ENCODE results near the gene ABHD3.
"Not testable (repeated sequence)": the region's sequence is repeated elsewhere in the genome, so short reads cannot be mapped to it uniquely, and the experiment has no call there.

Gene ABHD3

DNA sequence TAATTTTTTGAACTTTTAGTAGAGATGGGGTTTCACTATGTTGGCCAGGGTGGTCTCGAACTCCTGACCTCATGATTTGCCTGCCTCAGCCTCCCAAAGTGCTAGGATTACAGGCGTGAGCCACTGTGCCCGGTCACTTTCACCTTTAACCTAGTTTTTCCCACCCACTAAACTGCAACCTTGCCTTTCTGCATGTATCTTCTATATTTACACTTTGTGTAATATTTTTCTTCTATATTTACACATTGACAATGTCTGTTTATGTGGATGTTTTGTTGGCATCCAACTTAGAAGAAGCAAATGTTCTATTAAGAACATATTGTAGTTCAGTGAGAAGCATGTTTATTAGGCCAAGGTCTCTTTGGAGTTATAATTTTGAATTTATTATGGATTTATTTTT, 65.8 kb downstream of the ABHD3 start:
- TF ChIP-seq, protein P1, sequence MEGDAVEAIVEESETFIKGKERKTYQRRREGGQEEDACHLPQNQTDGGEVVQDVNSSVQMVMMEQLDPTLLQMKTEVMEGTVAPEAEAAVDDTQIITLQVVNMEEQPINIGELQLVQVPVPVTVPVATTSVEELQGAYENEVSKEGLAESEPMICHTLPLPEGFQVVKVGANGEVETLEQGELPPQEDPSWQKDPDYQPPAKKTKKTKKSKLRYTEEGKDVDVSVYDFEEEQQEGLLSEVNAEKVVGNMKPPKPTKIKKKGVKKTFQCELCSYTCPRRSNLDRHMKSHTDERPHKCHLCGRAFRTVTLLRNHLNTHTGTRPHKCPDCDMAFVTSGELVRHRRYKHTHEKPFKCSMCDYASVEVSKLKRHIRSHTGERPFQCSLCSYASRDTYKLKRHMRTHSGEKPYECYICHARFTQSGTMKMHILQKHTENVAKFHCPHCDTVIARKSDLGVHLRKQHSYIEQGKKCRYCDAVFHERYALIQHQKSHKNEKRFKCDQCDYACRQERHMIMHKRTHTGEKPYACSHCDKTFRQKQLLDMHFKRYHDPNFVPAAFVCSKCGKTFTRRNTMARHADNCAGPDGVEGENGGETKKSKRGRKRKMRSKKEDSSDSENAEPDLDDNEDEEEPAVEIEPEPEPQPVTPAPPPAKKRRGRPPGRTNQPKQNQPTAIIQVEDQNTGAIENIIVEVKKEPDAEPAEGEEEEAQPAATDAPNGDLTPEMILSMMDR (IDR thresholded peaks at IDR 0.05; ENCODE audit: low read depth, low read length), result no peak
- H3K27me3 ChIP-seq, result no peaks in the 10 kb centered on the region
- no peaks in the 10 kb centered on the region; the same call in 1 of the 2 replicates for H3K4me1 ChIP-seq
- DNase-seq, result no peak
- H3K36me3 ChIP-seq, result no peaks in the 10 kb centered on the region
- H3K4me3 ChIP-seq (ENCODE audit: low read depth, low read length), result no peak overlapping the region
- no peaks in the 10 kb centered on the region for H3K9me3 ChIP-seq

DNA sequence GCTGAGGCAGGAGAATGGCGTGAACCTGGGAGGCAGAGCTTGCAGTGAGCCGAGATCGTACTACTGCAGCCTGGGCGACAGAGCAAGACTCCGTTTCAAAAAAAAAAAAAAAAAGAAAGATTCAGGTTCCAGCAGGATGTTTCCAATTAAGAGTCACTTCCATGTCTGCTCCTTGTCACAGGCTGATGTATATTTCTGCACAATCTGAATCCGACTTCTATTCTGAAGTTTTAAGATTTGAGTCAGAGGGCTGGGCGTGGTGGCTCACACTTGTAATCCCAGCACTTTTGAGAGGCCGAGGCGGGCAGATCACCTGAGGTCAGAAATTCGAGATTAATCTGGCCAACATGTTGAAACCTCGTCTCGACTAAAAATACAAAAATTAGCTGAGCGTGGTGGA, 67.8 kb downstream of the ABHD3 start:
- Histone ChIP-seq H3K36me3 (peaks cover 2% of the 10 kb centered on the region), H3K4me1 (no peaks in the 10 kb centered on the region; the same call in 1 of the 2 replicates), H3K27me3 (no peaks in the 10 kb centered on the region), H3K9me3 (no peaks in the 10 kb centered on the region), H3K4me3 (ENCODE audit: low read depth, low read length) (no peak overlapping the region)
- TF ChIP-seq, protein P1 (IDR thresholded peaks at IDR 0.05; ENCODE audit: low read depth, low read length), result no peak
- DNase-seq, result no peak

DNA sequence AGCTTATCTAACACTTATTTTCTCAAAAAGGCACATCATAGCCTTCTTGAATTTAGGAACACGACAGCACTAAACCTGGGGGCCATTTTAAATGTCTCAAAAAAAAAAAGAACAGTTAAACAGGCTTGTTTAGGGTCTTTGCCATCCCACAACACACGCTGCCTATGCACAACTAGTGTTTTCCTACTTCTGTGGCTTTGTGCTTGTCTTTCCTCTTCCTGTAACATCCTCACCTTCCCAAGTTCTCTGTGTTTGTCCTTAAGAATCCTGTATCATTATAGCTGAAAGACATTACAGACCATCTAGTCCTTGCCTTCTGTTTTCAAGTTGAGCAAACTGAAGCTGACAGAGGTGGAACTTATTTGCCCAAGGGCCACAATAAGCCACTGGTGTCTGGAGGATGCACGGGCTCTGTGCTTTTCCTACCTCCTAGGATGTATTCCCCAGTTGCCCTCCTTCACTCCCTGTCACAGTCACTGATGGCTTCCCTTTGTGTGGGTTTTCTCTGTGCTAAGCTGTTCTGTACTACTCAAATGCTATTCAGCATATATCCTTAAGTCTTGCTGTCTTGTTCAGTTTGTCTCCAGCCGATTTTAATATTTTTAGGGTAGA, 69.9 kb downstream of the ABHD3 start:
- TF ChIP-seq, protein P1 (IDR thresholded peaks at IDR 0.05; ENCODE audit: low read depth, low read length), result no peak
- Histone ChIP-seq H3K4me3 (ENCODE audit: low read depth, low read length) (no peak overlapping the region), H3K4me1 (no peaks in the 10 kb centered on the region; the same call in 1 of the 2 replicates), H3K9me3 (no peaks in the 10 kb centered on the region), H3K27me3 (no peaks in the 10 kb centered on the region), H3K36me3 (peaks cover 9% of the 10 kb centered on the region)
- no peak for DNase-seq

DNA sequence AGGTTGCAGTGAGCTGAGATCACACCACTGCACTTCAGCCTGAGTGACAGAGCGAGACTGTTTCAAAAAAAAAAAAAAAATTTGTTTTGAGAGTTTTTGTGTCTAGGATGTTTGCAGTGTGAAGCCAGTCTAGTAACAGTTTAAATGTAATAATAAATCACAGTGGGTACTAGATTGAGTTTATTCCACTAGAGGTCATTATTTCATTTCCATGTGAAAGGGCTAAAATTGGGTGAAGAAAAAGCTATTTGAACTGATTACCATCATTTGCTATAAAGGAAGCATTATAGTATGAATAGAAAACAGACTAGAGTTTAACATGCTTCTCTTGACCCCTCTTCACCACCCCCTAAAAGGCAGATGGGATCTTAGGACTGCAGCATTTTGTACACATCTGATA, 72.2 kb downstream of the ABHD3 start:
- Histone ChIP-seq H3K4me1 (no peaks in the 10 kb centered on the region), H3K36me3 (peaks cover 18% of the 10 kb centered on the region), H3K27me3 (no peaks in the 10 kb centered on the region), H3K9me3 (no peaks in the 10 kb centered on the region), H3K4me3 (ENCODE audit: low read depth, low read length) (no peak overlapping the region)
- TF ChIP-seq, protein P1 (IDR thresholded peaks at IDR 0.05; ENCODE audit: low read depth, low read length), result no peak
- no peak for DNase-seq

DNA sequence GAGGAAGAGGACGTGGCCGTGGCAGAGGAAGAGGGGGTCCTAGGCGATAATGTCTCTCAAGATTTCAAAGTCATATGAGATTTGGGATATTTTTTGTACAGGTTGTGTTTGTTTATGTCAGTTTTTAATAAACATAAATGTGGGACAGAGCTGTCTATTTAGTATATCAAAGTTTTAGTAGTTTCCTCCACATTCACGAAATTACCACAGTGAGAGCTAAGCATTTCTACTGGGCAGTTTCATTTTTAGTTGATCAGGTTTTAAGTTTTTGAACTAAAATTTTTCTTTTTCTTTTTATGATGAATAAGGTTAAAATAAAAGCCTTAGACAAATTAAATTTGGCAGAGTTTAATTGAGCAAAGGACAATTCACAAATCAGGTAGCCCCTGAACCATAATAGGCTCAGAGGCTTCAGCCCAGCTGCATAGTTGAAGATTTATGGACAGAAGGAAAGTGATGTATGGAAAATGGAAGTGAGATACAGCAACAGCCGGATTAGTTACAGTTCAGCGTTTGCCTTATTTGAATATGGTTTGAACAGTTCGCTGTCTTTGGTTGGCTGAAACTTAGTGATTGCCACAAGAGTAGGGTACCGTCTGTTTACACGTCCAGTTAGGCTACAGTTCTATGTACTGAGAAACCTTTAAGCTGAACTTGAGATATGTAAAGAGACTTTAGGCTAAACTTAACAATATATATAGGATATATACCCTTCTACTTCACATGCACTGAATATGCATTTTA, 75.3 kb downstream of the ABHD3 start:
- TF ChIP-seq, protein P1 (IDR thresholded peaks at IDR 0.05; ENCODE audit: low read depth, low read length), result no peak
- no peak for DNase-seq
- Histone ChIP-seq H3K36me3 (peaks cover 20% of the 10 kb centered on the region), H3K4me3 (ENCODE audit: low read depth, low read length) (no peak overlapping the region), H3K4me1 (no peaks in the 10 kb centered on the region), H3K27me3 (no peaks in the 10 kb centered on the region), H3K9me3 (no peaks in the 10 kb centered on the region)

DNA sequence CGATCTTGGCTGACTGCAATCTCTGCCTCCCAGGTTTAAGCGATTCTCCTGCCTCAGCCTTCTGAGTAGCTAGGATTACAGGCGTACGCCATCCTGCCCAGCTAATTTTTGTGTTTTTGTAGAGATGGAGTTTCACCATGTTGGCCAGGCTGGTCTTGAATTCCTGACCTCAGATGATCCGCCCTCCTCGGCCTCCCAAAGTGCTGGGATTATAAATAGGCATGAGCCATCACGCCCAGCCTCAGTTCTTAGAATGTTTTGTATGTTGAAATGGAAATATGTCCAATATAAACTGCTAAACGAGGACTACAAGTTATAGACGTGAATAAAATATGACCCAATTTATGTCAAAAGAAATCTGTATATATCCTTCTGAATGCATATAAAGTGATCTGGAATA, 82.9 kb downstream of the ABHD3 start:
- H3K4me3 ChIP-seq (ENCODE audit: low read depth, low read length); H3K9me3 ChIP-seq; H3K27me3 ChIP-seq; DNase-seq; H3K4me1 ChIP-seq: not testable (repeated sequence)
- peaks cover 20% of the 10 kb centered on the region for H3K36me3 ChIP-seq
